Measurements from ENCODE around the gene RBM10.

RBM10 gene

GRCh38 chrX:47208108-47208507 is 63.1 kb downstream of the RBM10 start:
- H3K27me3 ChIP-seq (ENCODE audit: control insufficient read depth in 1 of 2, insufficient read depth in 2 of 2, low read length in 2 of 2): no peaks in the 10 kb centered on the region
- H3K9me3 ChIP-seq (ENCODE audit: control insufficient read depth in 1 of 2, low read length in 2 of 2): no peaks in the 10 kb centered on the region
- H3K4me1 ChIP-seq (ENCODE audit: control insufficient read depth in 1 of 2, insufficient read depth in 2 of 2, low read length in 2 of 2): no peaks in the 10 kb centered on the region
- H3K27ac ChIP-seq (ENCODE audit: low read depth, low read length): no peak overlapping the region
- no peak overlapping the region for H3K9ac ChIP-seq (ENCODE audit: low read depth in 1 of 2, low read length in 2 of 2)
- no peak overlapping the region for H3K4me3 ChIP-seq (ENCODE audit: low read depth in 1 of 2, low read length in 2 of 2)
- H3K36me3 ChIP-seq (ENCODE audit: control insufficient read depth in 1 of 2, insufficient read depth in 2 of 2, low read length in 2 of 2): peaks cover 38 to 82% of the 10 kb centered on the region in 2 donors

- Histone ChIP-seq H3K27ac (ENCODE audit: low read depth, low read length) (no peak overlapping the region), H3K9ac (ENCODE audit: low read depth in 1 of 2, low read length in 2 of 2) (no peak overlapping the region), H3K36me3 (ENCODE audit: control insufficient read depth in 1 of 2, insufficient read depth in 2 of 2, low read length in 2 of 2) (peaks cover 43 to 83% of the 10 kb centered on the region in 2 donors)
Measured at GRCh38 chrX:47209508-47210238, 64.7 kb downstream of the RBM10 start.

GRCh38 chrX:47210661-47211425 is 65.8 kb downstream of the RBM10 start:
- H3K36me3 ChIP-seq (ENCODE audit: control insufficient read depth in 1 of 2, insufficient read depth in 2 of 2, low read length in 2 of 2): peaks cover 45 to 83% of the 10 kb centered on the region in 2 donors
- H3K27ac ChIP-seq (ENCODE audit: low read depth, low read length): no peak overlapping the region
- no peak overlapping the region for H3K9ac ChIP-seq (ENCODE audit: low read depth in 1 of 2, low read length in 2 of 2)
- no peaks in the 10 kb centered on the region for H3K9me3 ChIP-seq (ENCODE audit: control insufficient read depth in 1 of 2, low read length in 2 of 2)
- H3K4me3 ChIP-seq (ENCODE audit: low read depth in 1 of 2, low read length in 2 of 2): no peak overlapping the region
- no peaks in the 10 kb centered on the region for H3K27me3 ChIP-seq (ENCODE audit: control insufficient read depth in 1 of 2, insufficient read depth in 2 of 2, low read length in 2 of 2)
- H3K4me1 ChIP-seq (ENCODE audit: control insufficient read depth in 1 of 2, insufficient read depth in 2 of 2, low read length in 2 of 2): no peaks in the 10 kb centered on the region

More at GRCh38 chrX:47209508-47210238, 64.7 kb downstream of the RBM10 start:
- Histone ChIP-seq H3K9me3 (ENCODE audit: control insufficient read depth in 1 of 2, low read length in 2 of 2) (no peaks in the 10 kb centered on the region), H3K27me3 (ENCODE audit: control insufficient read depth in 1 of 2, insufficient read depth in 2 of 2, low read length in 2 of 2) (no peaks in the 10 kb centered on the region), H3K4me3 (ENCODE audit: low read depth in 1 of 2, low read length in 2 of 2) (no peak overlapping the region), H3K4me1 (ENCODE audit: control insufficient read depth in 1 of 2, insufficient read depth in 2 of 2, low read length in 2 of 2) (no peaks in the 10 kb centered on the region)

- H3K9me3 ChIP-seq (ENCODE audit: control insufficient read depth in 1 of 2, low read length in 2 of 2): no peaks in the 10 kb centered on the region
- no peak overlapping the region for H3K4me3 ChIP-seq (ENCODE audit: low read depth in 1 of 2, low read length in 2 of 2)
- peaks cover 4 to 10% of the 10 kb centered on the region in 2 donors for H3K4me1 ChIP-seq (ENCODE audit: control insufficient read depth in 1 of 2, insufficient read depth in 2 of 2, low read length in 2 of 2)
- H3K27me3 ChIP-seq (ENCODE audit: control insufficient read depth in 1 of 2, insufficient read depth in 2 of 2, low read length in 2 of 2): no peaks in the 10 kb centered on the region
- H3K27ac ChIP-seq (ENCODE audit: low read depth, low read length): no peak overlapping the region
- no peak overlapping the region for H3K9ac ChIP-seq (ENCODE audit: low read depth in 1 of 2, low read length in 2 of 2)
- peaks cover 40 to 78% of the 10 kb centered on the region in 2 donors for H3K36me3 ChIP-seq (ENCODE audit: control insufficient read depth in 1 of 2, insufficient read depth in 2 of 2, low read length in 2 of 2)
Measured at GRCh38 chrX:47212381-47213293, 67.6 kb downstream of the RBM10 start.

GRCh38 chrX:47214435-47215077 is 69.5 kb downstream of the RBM10 start:
- Histone ChIP-seq H3K9me3 (ENCODE audit: control insufficient read depth in 1 of 2, low read length in 2 of 2) (no peaks in the 10 kb centered on the region), H3K36me3 (ENCODE audit: control insufficient read depth in 1 of 2, insufficient read depth in 2 of 2, low read length in 2 of 2) (peaks cover 40 to 65% of the 10 kb centered on the region in 2 donors), H3K4me1 (ENCODE audit: control insufficient read depth in 1 of 2, insufficient read depth in 2 of 2, low read length in 2 of 2) (peaks cover 6 to 10% of the 10 kb centered on the region in 2 donors), H3K4me3 (ENCODE audit: low read depth in 1 of 2, low read length in 2 of 2) (no peak overlapping the region), H3K9ac (ENCODE audit: low read depth in 1 of 2, low read length in 2 of 2) (no peak overlapping the region), H3K27ac (ENCODE audit: low read depth, low read length) (no peak overlapping the region), H3K27me3 (ENCODE audit: control insufficient read depth in 1 of 2, insufficient read depth in 2 of 2, low read length in 2 of 2) (no peaks in the 10 kb centered on the region)

GRCh38 chrX:47215291-47215900 is 70.4 kb downstream of the RBM10 start:
- no peak overlapping the region for H3K27ac ChIP-seq (ENCODE audit: low read depth, low read length)
- H3K4me1 ChIP-seq (ENCODE audit: control insufficient read depth in 1 of 2, insufficient read depth in 2 of 2, low read length in 2 of 2): peaks cover 14 to 16% of the 10 kb centered on the region in 2 donors
- no peak overlapping the region for H3K4me3 ChIP-seq (ENCODE audit: low read depth in 1 of 2, low read length in 2 of 2)
- no peaks in the 10 kb centered on the region for H3K27me3 ChIP-seq (ENCODE audit: control insufficient read depth in 1 of 2, insufficient read depth in 2 of 2, low read length in 2 of 2)
- no peak overlapping the region for H3K9ac ChIP-seq (ENCODE audit: low read depth in 1 of 2, low read length in 2 of 2)
- H3K9me3 ChIP-seq (ENCODE audit: control insufficient read depth in 1 of 2, low read length in 2 of 2): no peaks in the 10 kb centered on the region
- peaks cover 34 to 57% of the 10 kb centered on the region in 2 donors for H3K36me3 ChIP-seq (ENCODE audit: control insufficient read depth in 1 of 2, insufficient read depth in 2 of 2, low read length in 2 of 2)

GRCh38 chrX:47216393-47216925 is 71.4 kb downstream of the RBM10 start:
- Histone ChIP-seq H3K27me3 (ENCODE audit: control insufficient read depth in 1 of 2, insufficient read depth in 2 of 2, low read length in 2 of 2) (no peaks in the 10 kb centered on the region), H3K4me3 (ENCODE audit: low read depth in 1 of 2, low read length in 2 of 2) (no peak overlapping the region), H3K27ac (ENCODE audit: low read depth, low read length) (peak overlapping the region; percentile 75), H3K4me1 (ENCODE audit: control insufficient read depth in 1 of 2, insufficient read depth in 2 of 2, low read length in 2 of 2) (peaks cover 22 to 23% of the 10 kb centered on the region in 2 donors), H3K9ac (ENCODE audit: low read depth in 1 of 2, low read length in 2 of 2) (peak overlapping the region in 1 of 2 donors; percentile 56), H3K36me3 (ENCODE audit: control insufficient read depth in 1 of 2, insufficient read depth in 2 of 2, low read length in 2 of 2) (peaks cover 25 to 47% of the 10 kb centered on the region in 2 donors), H3K9me3 (ENCODE audit: control insufficient read depth in 1 of 2, low read length in 2 of 2) (no peaks in the 10 kb centered on the region)

- H3K36me3 ChIP-seq (ENCODE audit: control insufficient read depth in 1 of 2, insufficient read depth in 2 of 2, low read length in 2 of 2): peaks cover 21 to 39% of the 10 kb centered on the region in 2 donors
- H3K27ac ChIP-seq (ENCODE audit: low read depth, low read length): peak overlapping the region; percentile 75
- H3K9me3 ChIP-seq (ENCODE audit: control insufficient read depth in 1 of 2, low read length in 2 of 2): no peaks in the 10 kb centered on the region
- peak overlapping the region; percentile 54 to 56 for H3K9ac ChIP-seq (ENCODE audit: low read depth in 1 of 2, low read length in 2 of 2)
- peaks cover 22 to 23% of the 10 kb centered on the region in 2 donors for H3K4me1 ChIP-seq (ENCODE audit: control insufficient read depth in 1 of 2, insufficient read depth in 2 of 2, low read length in 2 of 2)
- H3K4me3 ChIP-seq (ENCODE audit: low read depth in 1 of 2, low read length in 2 of 2): peak overlapping the region; percentile 46 to 54
- H3K27me3 ChIP-seq (ENCODE audit: control insufficient read depth in 1 of 2, insufficient read depth in 2 of 2, low read length in 2 of 2): no peaks in the 10 kb centered on the region
Measured at GRCh38 chrX:47217121-47217851, 72.3 kb downstream of the RBM10 start.

Data from duodenal mucosa (tissue), 2 donors.